ENCODE measurements around the gene ACBD4. TPM values are rescaled to one million over a fixed set of nuclear protein-coding genes. Genes with fewer than 3 reads are reported as not detected.

The ACBD4 gene
- total RNA-seq, 1 experiment from 2014 or later = 7.7 TPM

DNA sequence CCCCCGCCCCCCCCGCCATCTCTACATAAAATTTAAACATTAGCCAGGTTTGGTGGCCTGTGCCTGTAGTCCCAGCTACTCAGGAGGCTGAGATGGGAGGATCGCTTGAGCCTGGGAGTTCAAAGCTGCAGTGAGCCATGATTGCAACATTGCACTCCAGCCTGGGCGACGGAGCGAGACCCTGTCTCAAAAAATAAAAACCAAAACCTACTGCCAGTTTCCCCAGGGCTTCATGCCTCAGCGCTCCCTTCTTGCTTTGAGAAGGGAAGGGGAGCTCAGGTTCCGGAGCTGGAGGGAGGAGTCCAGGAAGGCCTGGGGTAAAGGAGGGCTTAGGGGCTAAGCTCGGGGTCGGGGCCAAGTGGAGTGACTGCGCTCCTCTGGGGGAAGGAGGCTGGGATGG is 23.6 kb upstream of the ACBD4 start:
- no peaks in the 10 kb centered on the region for H3K9me3 ChIP-seq (ENCODE audit: control insufficient read depth, insufficient read depth, low read depth, low read length)
- no peaks in the 10 kb centered on the region for H3K36me3 ChIP-seq (ENCODE audit: control insufficient read depth, insufficient read depth, low read length)
- CTCF ChIA-PET = interaction anchor here (0.5 to 0.7 kb wide), 3 partner anchors 13 to 65 kb away, joined by 3 to 9 read pairs (median 3); no protein-coding TSS in a partner anchor
- intact Hi-C loops (cut with micrococcal nuclease; ENCODE audit: unreplicated experiment) (no loop called here), in situ Hi-C loops (cut with HindIII; ENCODE audit: low pct_unique_long_range_greater_than_20kb, low sequenced_read_pairs) (no loop called here)
- no peak overlapping the region for H3K4me3 ChIP-seq (ENCODE audit: low read depth in 2 of 2, low read length in 2 of 2)
- no peaks in the 10 kb centered on the region for H3K27me3 ChIP-seq (ENCODE audit: control insufficient read depth, insufficient read depth, low read length)
- BruUV-seq (replicated peaks) = no TSS peak
- no peak for DNase-seq (ENCODE audit: low read depth, low spot score)
- no peak overlapping the region for H3K27ac ChIP-seq (ENCODE audit: low read length)
- ATAC-seq = no peak
- TF ChIP-seq, protein P1, sequence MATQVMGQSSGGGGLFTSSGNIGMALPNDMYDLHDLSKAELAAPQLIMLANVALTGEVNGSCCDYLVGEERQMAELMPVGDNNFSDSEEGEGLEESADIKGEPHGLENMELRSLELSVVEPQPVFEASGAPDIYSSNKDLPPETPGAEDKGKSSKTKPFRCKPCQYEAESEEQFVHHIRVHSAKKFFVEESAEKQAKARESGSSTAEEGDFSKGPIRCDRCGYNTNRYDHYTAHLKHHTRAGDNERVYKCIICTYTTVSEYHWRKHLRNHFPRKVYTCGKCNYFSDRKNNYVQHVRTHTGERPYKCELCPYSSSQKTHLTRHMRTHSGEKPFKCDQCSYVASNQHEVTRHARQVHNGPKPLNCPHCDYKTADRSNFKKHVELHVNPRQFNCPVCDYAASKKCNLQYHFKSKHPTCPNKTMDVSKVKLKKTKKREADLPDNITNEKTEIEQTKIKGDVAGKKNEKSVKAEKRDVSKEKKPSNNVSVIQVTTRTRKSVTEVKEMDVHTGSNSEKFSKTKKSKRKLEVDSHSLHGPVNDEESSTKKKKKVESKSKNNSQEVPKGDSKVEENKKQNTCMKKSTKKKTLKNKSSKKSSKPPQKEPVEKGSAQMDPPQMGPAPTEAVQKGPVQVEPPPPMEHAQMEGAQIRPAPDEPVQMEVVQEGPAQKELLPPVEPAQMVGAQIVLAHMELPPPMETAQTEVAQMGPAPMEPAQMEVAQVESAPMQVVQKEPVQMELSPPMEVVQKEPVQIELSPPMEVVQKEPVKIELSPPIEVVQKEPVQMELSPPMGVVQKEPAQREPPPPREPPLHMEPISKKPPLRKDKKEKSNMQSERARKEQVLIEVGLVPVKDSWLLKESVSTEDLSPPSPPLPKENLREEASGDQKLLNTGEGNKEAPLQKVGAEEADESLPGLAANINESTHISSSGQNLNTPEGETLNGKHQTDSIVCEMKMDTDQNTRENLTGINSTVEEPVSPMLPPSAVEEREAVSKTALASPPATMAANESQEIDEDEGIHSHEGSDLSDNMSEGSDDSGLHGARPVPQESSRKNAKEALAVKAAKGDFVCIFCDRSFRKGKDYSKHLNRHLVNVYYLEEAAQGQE (IDR thresholded peaks at IDR 0.05; ENCODE audit: insufficient read depth in 1 of 2, low read depth in 2 of 2, low read length in 1 of 2) = no peak
- TF ChIP-seq TCF7L2 (IDR thresholded peaks at IDR 0.05; ENCODE audit: low read depth, low read length) (no peak), POLR2AphosphoS5 (IDR thresholded peaks at IDR 0.05; ENCODE audit: low read depth, low read length) (no peak), SIN3A (IDR thresholded peaks at IDR 0.05; ENCODE audit: borderline replicate concordance, insufficient read depth, low read depth, low read length) (no peak)
- TF ChIP-seq, protein P2, sequence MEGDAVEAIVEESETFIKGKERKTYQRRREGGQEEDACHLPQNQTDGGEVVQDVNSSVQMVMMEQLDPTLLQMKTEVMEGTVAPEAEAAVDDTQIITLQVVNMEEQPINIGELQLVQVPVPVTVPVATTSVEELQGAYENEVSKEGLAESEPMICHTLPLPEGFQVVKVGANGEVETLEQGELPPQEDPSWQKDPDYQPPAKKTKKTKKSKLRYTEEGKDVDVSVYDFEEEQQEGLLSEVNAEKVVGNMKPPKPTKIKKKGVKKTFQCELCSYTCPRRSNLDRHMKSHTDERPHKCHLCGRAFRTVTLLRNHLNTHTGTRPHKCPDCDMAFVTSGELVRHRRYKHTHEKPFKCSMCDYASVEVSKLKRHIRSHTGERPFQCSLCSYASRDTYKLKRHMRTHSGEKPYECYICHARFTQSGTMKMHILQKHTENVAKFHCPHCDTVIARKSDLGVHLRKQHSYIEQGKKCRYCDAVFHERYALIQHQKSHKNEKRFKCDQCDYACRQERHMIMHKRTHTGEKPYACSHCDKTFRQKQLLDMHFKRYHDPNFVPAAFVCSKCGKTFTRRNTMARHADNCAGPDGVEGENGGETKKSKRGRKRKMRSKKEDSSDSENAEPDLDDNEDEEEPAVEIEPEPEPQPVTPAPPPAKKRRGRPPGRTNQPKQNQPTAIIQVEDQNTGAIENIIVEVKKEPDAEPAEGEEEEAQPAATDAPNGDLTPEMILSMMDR (IDR thresholded peaks at IDR 0.05) = no peak
- H3K4me1 ChIP-seq (ENCODE audit: control insufficient read depth, insufficient read depth, low read length) = peaks cover 13% of the 10 kb centered on the region
- POLR2A ChIA-PET = no interaction called here

DNA sequence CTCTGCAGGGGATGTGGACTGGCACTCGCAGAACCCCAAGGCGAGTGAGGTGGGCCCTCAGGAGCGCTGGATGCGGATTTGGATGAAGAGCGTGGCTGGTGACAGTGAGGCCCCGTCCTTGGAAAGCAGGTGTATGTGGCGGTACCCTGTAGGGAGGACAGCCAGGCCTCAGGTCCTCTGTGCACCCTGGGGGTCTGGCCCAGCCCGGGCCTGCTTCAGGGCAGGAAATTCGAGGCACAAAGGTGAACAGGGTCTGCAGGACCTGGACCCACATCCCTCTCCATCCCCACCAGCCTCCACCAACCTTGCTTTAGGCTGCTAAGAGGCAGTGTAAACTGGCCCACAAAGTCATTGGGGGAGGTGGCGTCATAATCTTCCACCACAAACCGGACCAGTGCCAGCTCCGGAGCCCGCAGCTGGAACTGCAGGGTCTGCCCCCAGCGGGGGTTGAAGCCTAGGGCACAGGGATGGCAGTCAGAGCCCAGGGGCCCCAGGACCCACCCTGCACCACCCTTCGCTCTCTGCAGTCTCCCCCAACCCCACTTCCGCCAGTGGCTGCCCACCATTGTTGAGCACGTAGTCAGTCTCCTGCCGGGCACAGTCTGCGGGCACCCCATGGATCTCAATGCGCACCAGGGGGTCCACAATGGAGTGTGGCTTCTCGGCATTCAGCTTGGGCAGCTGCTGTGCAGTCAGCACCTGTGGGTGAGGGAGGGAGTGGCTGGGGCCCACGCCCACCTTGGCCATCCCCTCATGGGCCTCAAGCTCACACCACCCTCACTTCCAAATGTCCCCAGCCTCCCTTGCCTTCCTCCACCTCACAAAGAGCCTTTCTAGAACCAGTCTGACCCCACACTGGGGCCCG is 22.7 kb upstream of the ACBD4 start:
- H3K27me3 ChIP-seq (ENCODE audit: control insufficient read depth, insufficient read depth, low read length) = no peaks in the 10 kb centered on the region
- H3K9me3 ChIP-seq (ENCODE audit: control insufficient read depth, insufficient read depth, low read depth, low read length) = no peaks in the 10 kb centered on the region
- H3K36me3 ChIP-seq (ENCODE audit: control insufficient read depth, insufficient read depth, low read length) = no peaks in the 10 kb centered on the region
- in situ Hi-C loops (cut with HindIII; ENCODE audit: low pct_unique_long_range_greater_than_20kb, low sequenced_read_pairs) (no loop called here), intact Hi-C loops (cut with micrococcal nuclease; ENCODE audit: unreplicated experiment) (no loop called here)
- H3K4me1 ChIP-seq (ENCODE audit: control insufficient read depth, insufficient read depth, low read length) = peaks cover 13% of the 10 kb centered on the region
- TF ChIP-seq TCF7L2 (IDR thresholded peaks at IDR 0.05; ENCODE audit: low read depth, low read length) (no peak), SIN3A (IDR thresholded peaks at IDR 0.05; ENCODE audit: borderline replicate concordance, insufficient read depth, low read depth, low read length) (no peak), POLR2AphosphoS5 (IDR thresholded peaks at IDR 0.05; ENCODE audit: low read depth, low read length) (no peak)
- TF ChIP-seq, protein P2 (IDR thresholded peaks at IDR 0.05) = no peak
- TF ChIP-seq, protein P1 (IDR thresholded peaks at IDR 0.05; ENCODE audit: insufficient read depth in 1 of 2, low read depth in 2 of 2, low read length in 1 of 2) = no peak
- ChIA-PET CTCF (interaction anchor here (0.5 kb wide), 1 partner anchor 23 kb away, joined by 3 read pairs; the partner anchor contains the start of gene ACBD4), POLR2A (no interaction called here)
- no peak overlapping the region for H3K27ac ChIP-seq (ENCODE audit: low read length)
- DNase-seq (ENCODE audit: low read depth, low spot score) = no peak
- BruUV-seq (replicated peaks) = no TSS peak
- H3K4me3 ChIP-seq (ENCODE audit: low read depth in 2 of 2, low read length in 2 of 2) = no peak overlapping the region
- no peak for ATAC-seq

Measured in Panc1 (cell line).